H9 (cell line): Measurements from ENCODE around the gene CMSS1. TPM values are rescaled to one million over a fixed set of nuclear protein-coding genes. Genes with fewer than 3 reads are reported as not detected.

Experiments
- DNase-seq: peaks from one replicate; pipeline ENCODE4 v3.0.0-alpha.2; 2017
- H2AFZ ChIP-seq: one replicate; pipeline ENCODE4 v1.6.1; 2013; ENCODE audit warnings: mild to moderate bottlenecking, low read length, control low read depth, moderate library complexity
- H2AK5ac ChIP-seq: 2 replicates; pipeline ENCODE4 v1.6.1; 2013; ENCODE audit warnings: low read length, control low read depth, mixed read lengths; ENCODE audit not compliant: insufficient read length
- H2BK120ac ChIP-seq: one replicate; pipeline ENCODE4 v1.6.1; 2013; ENCODE audit warnings: low read depth, mild to moderate bottlenecking, low read length, control low read depth, inconsistent platforms; ENCODE audit not compliant: poor library complexity, severe bottlenecking
- H2BK12ac ChIP-seq: 2 replicates; pipeline ENCODE4 v1.6.1; 2013; ENCODE audit warnings: low read length, control low read depth, mixed read lengths, low read depth; ENCODE audit not compliant: insufficient read length
- H2BK15ac ChIP-seq: 2 replicates; pipeline ENCODE4 v1.6.1; 2013; ENCODE audit warnings: low read depth, low read length, control low read depth
- H2BK20ac ChIP-seq: one replicate; pipeline ENCODE4 v1.6.1; 2013; ENCODE audit warnings: low read depth, mild to moderate bottlenecking, low read length, control low read depth, inconsistent platforms; ENCODE audit not compliant: poor library complexity, severe bottlenecking
- H2BK5ac ChIP-seq: 2 replicates; pipeline ENCODE4 v1.6.1; 2013; ENCODE audit warnings: low read length, control low read depth, mixed read lengths; ENCODE audit not compliant: insufficient read length
- H3K14ac ChIP-seq: 2 replicates; pipeline ENCODE4 v1.6.1; 2013; ENCODE audit warnings: low read length, control low read depth; ENCODE audit not compliant: insufficient read depth
- H3K18ac ChIP-seq: 2 replicates; pipeline ENCODE4 v1.6.1; 2013; ENCODE audit warnings: low read depth, mild to moderate bottlenecking, mixed read lengths, low read length, control low read depth; ENCODE audit not compliant: insufficient read length
- H3K23ac ChIP-seq: 2 replicates; pipeline ENCODE4 v1.6.1; 2013; ENCODE audit warnings: low read length, control low read depth, mixed read lengths, low read depth; ENCODE audit not compliant: insufficient read length
- H3K23me2 ChIP-seq: 2 replicates; pipeline ENCODE4 v1.6.1; 2013; ENCODE audit warnings: low read depth, mild to moderate bottlenecking, mixed read lengths, low read length, control low read depth; ENCODE audit not compliant: insufficient read length, poor library complexity, severe bottlenecking
- H3K27ac ChIP-seq: 2 replicates; pipeline ENCODE4 v1.5.1; 2013; ENCODE audit warnings: low read length, control low read depth, mixed read lengths, low read depth; ENCODE audit not compliant: insufficient read length
- H3K27me3 ChIP-seq: 2 replicates; pipeline ENCODE4 v1.6.1; 2013; ENCODE audit warnings: low read length, control low read depth, inconsistent platforms; ENCODE audit not compliant: insufficient read depth
- H3K4ac ChIP-seq: 2 replicates; pipeline ENCODE4 v1.6.1; 2013; ENCODE audit warnings: low read depth, mild to moderate bottlenecking, control low read depth, inconsistent platforms, low read length, moderate library complexity
- H3K4me1 ChIP-seq: 2 replicates; pipeline ENCODE4 v1.6.1; 2013; ENCODE audit warnings: low read length, control low read depth, inconsistent platforms; ENCODE audit not compliant: insufficient read depth
- H3K4me2 ChIP-seq: 2 replicates; pipeline ENCODE4 v1.6.1; 2013; ENCODE audit warnings: low read length, control low read depth, mixed read lengths; ENCODE audit not compliant: insufficient read length, insufficient read depth
- H3K56ac ChIP-seq: 2 replicates; pipeline ENCODE4 v1.6.1; 2013; ENCODE audit warnings: low read depth, mild to moderate bottlenecking, mixed read lengths, low read length, control low read depth; ENCODE audit not compliant: insufficient read length
- H3K79me1 ChIP-seq: 2 replicates; pipeline ENCODE4 v1.6.1; 2013; ENCODE audit warnings: low read depth, mild to moderate bottlenecking, moderate library complexity, low read length, control low read depth, inconsistent platforms; ENCODE audit not compliant: insufficient read depth, poor library complexity, severe bottlenecking
- H3K79me2 ChIP-seq: 2 replicates; pipeline ENCODE4 v1.6.1; 2013; ENCODE audit warnings: low read length, control low read depth, inconsistent platforms; ENCODE audit not compliant: insufficient read depth
- H3K9ac ChIP-seq: 2 replicates; pipeline ENCODE4 v1.6.1; 2013; ENCODE audit warnings: low read length, control low read depth, mixed read lengths; ENCODE audit not compliant: insufficient read length; ENCODE audit errors: extremely low read depth
- H3K9me3 ChIP-seq: one replicate; pipeline ENCODE4 v1.6.1; 2013; ENCODE audit warnings: low read depth, low read length, inconsistent platforms; ENCODE audit not compliant: control insufficient read depth
- H3T11ph ChIP-seq: one replicate; pipeline ENCODE4 v1.6.1; 2013; ENCODE audit warnings: mild to moderate bottlenecking, low read length, control low read depth, inconsistent platforms
- H4K20me1 ChIP-seq: one replicate; pipeline ENCODE4 v1.6.1; 2013; ENCODE audit not compliant: control insufficient read depth, insufficient read length, insufficient read depth
- H4K5ac ChIP-seq: 2 replicates; pipeline ENCODE4 v1.6.1; 2013; ENCODE audit warnings: low read depth, mild to moderate bottlenecking, mixed read lengths, low read length, control low read depth; ENCODE audit not compliant: insufficient read length
- H4K8ac ChIP-seq: replicated peaks from 2 replicates; pipeline ENCODE4 v1.6.1; 2013; ENCODE audit warnings: low read length, control low read depth, mixed read lengths, low read depth; ENCODE audit not compliant: insufficient read length
- H4K91ac ChIP-seq: 2 replicates; pipeline ENCODE4 v1.6.1; 2013; ENCODE audit warnings: low read depth, mild to moderate bottlenecking, moderate library complexity, mixed read lengths, low read length, control low read depth; ENCODE audit not compliant: insufficient read length
- H3K27ac Mint-ChIP-seq, 3 experiments: 2 replicates in 2 of 3; 3 replicates in 1 of 3; pipeline ENCODE4 v1.8.0; 2020 to 2021; ENCODE audit warnings: mixed read lengths in 3 of 3, mild to moderate bottlenecking in 1 of 3, moderate library complexity in 1 of 3
- H3K27me3 Mint-ChIP-seq: 2 replicates; pipeline ENCODE4 v1.8.0; 2021; ENCODE audit warnings: low read depth, mild to moderate bottlenecking, moderate library complexity, mixed read lengths
- H3K36me3 Mint-ChIP-seq, 3 experiments: 2 replicates in 2 of 3; 3 replicates in 1 of 3; pipeline ENCODE4 v1.8.0; 2020 to 2021; ENCODE audit warnings: low read depth in 3 of 3, mixed read lengths in 3 of 3; ENCODE audit not compliant: insufficient read depth in 1 of 3
- H3K4me1 Mint-ChIP-seq, 2 experiments: 2 replicates each; pipeline ENCODE4 v1.8.0; 2020; ENCODE audit warnings: mixed read lengths in 2 of 2
- H3K4me3 Mint-ChIP-seq, 2 experiments: 2 replicates in 1 of 2; 3 replicates in 1 of 2; pipeline ENCODE4 v1.8.0; 2020 to 2021; ENCODE audit warnings: mild to moderate bottlenecking in 2 of 2, mixed read lengths in 2 of 2, moderate library complexity in 1 of 2
- H3K9me3 Mint-ChIP-seq, 2 experiments: 2 replicates in 1 of 2; 3 replicates in 1 of 2; pipeline ENCODE4 v1.8.0; 2020; ENCODE audit warnings: mild to moderate bottlenecking in 2 of 2, mixed read lengths in 2 of 2, moderate library complexity in 1 of 2
- CTCF ChIP-seq: fragments of 200-600 bp; sonication (generic); conservative IDR thresholded peaks from 3 replicates; pipeline ENCODE4 v1.8.0; 2021; ENCODE audit warnings: antibody characterized with exemption, mild to moderate bottlenecking
- WGBS: extraction: QIAGEN DNeasy Blood & Tissue Kit; methylation state at CpG from one replicate; pipeline ENCODE4 v1.1.7; 2013; ENCODE audit warnings: missing lambda C conversion rate, low lambda C conversion rate, mixed read lengths; ENCODE audit not compliant: insufficient read length; ENCODE audit errors: extremely low coverage; 5-methylcytosine and 5-hydroxymethylcytosine counted together
- total RNA-seq: library from RNA; stranded (reverse); gene quantifications from 2 replicates; pipeline ENCODE4 v1.2.1, GENCODE V29; 2021

Gene CMSS1
- total RNA-seq, 1 experiment from 2014 or later = 61.8 TPM

GRCh38 chr3:99933971-99934750 is 116.5 kb downstream of the CMSS1 start:
- H3K4me1 ChIP-seq = peaks cover 9% of the 10 kb centered on the region; the same call in 1 of the 2 replicates
- Mint-ChIP-seq H3K4me1 (peaks cover 25 to 29% of the 10 kb centered on the region in 2 experiments), H3K36me3 (no peaks in the 10 kb centered on the region), H3K4me3 (no peak overlapping the region), H3K9me3 (no peaks in the 10 kb centered on the region), H3K27ac (no peak overlapping the region; a peak in 1 of 7 replicates), H3K27me3 (no peaks in the 10 kb centered on the region)
- H3K23ac ChIP-seq = no peak overlapping the region
- peaks cover 2% of the 10 kb centered on the region; the same call in 1 of the 2 replicates for H3K79me2 ChIP-seq
- no peak for DNase-seq
- H3K9ac ChIP-seq = no peak overlapping the region
- H2BK5ac ChIP-seq = no peak overlapping the region
- H3K9me3 ChIP-seq = no peaks in the 10 kb centered on the region
- no peak for TF ChIP-seq CTCF
- H2AK5ac ChIP-seq = no peak overlapping the region
- H2BK15ac ChIP-seq = no peak overlapping the region
- H3K79me1 ChIP-seq = no peaks in the 10 kb centered on the region
- no peaks in the 10 kb centered on the region for H3K23me2 ChIP-seq
- H3K4ac ChIP-seq = no peak overlapping the region
- H3K27me3 ChIP-seq = no peaks in the 10 kb centered on the region
- no peak overlapping the region for H3K27ac ChIP-seq
- no peak overlapping the region for H4K91ac ChIP-seq
- no peak overlapping the region for H3K18ac ChIP-seq
- no peak overlapping the region for H2BK12ac ChIP-seq
- H2BK120ac ChIP-seq = no peak overlapping the region
- no peak overlapping the region for H3K4me2 ChIP-seq
- no peak overlapping the region for H4K5ac ChIP-seq
- no peak overlapping the region for H3K14ac ChIP-seq
- no peak overlapping the region for H4K8ac ChIP-seq
- H2BK20ac ChIP-seq = no peak overlapping the region
- no CpG with 5 or more reads among the region's 5 CpGs for whole genome bisulfite sequencing
- no peak overlapping the region for H3K56ac ChIP-seq
- H4K20me1 ChIP-seq = no peaks in the 10 kb centered on the region
- H2AFZ ChIP-seq = no peak overlapping the region
- H3T11ph ChIP-seq = no peak overlapping the region
